PC-9 (cell line): Measurements from ENCODE around the gene IRS2. TPM values are rescaled to one million over a fixed set of nuclear protein-coding genes. Genes with fewer than 3 reads are reported as not detected.

Experiments used
- BruUV-seq: library from RNA; stranded (reverse); fragments of 400-500 nt; replicated peaks from 2 replicates; lab custom pipeline; 2021; lab: Mats Ljungman, UMichigan
- CTCF ChIA-PET: fragments of 300-600 bp; sonication (Branson Sonifier 250); formaldehyde crosslinking; loops from one replicate; lab custom pipeline; 2022; ENCODE audit warnings: antibody characterized with exemption; lab: Charles Lee
- POLR2A ChIA-PET: fragments of 300-600 bp; sonication (Branson Sonifier 250); formaldehyde crosslinking; loops from one replicate; lab custom pipeline; 2022; ENCODE audit warnings: antibody characterized with exemption; ENCODE audit not compliant: unreplicated experiment; lab: Charles Lee
- DNase-seq, 2 experiments: peaks; one replicate each; pipeline versions ENCODE4 v3.0.0 to v3.0.0-alpha.2; 2015 to 2022; ENCODE audit warnings: mixed read lengths in 1 of 2
- H2AFZ ChIP-seq: fragments of 200-600 bp; sonication (generic); 2 replicates; pipeline ENCODE4 v1.8.1; 2017; ENCODE audit warnings: antibody characterized with exemption
- H3F3A ChIP-seq: fragments of 200-600 bp; sonication (generic); 2 replicates; pipeline ENCODE4 v1.8.1; 2017; ENCODE audit warnings: antibody characterized with exemption, mild to moderate bottlenecking, low read depth; ENCODE audit not compliant: insufficient read depth
- H3K27ac ChIP-seq: fragments of 200-600 bp; sonication (generic); 2 replicates; pipeline ENCODE4 v1.6.1; 2016; ENCODE audit warnings: mixed run types
- H3K27me3 ChIP-seq: fragments of 200-600 bp; sonication (generic); 2 replicates; pipeline ENCODE4 v1.6.1; 2016; ENCODE audit warnings: low read depth, mixed run types; ENCODE audit not compliant: insufficient read depth
- H3K36me3 ChIP-seq: fragments of 200-600 bp; sonication (generic); 2 replicates; pipeline ENCODE4 v1.6.1; 2016; ENCODE audit warnings: low read depth, mixed run types
- H3K4me1 ChIP-seq: fragments of 200-600 bp; sonication (generic); replicated peaks from 2 replicates; pipeline ENCODE4 v1.6.1; 2016; ENCODE audit warnings: mixed run types; ENCODE audit not compliant: insufficient read depth
- H3K4me2 ChIP-seq: fragments of 200-600 bp; sonication (generic); 2 replicates; pipeline ENCODE4 v1.6.1; 2017; ENCODE audit warnings: mixed run types
- H3K4me3 ChIP-seq: fragments of 200-600 bp; sonication (generic); 2 replicates; pipeline ENCODE4 v1.6.1; 2016; ENCODE audit warnings: mixed run types
- H3K79me2 ChIP-seq: fragments of 200-600 bp; sonication (generic); 2 replicates; pipeline ENCODE4 v1.6.1; 2017; ENCODE audit warnings: low read depth, mixed run types
- H3K9me2 ChIP-seq: fragments of 200-600 bp; sonication (generic); 2 replicates; pipeline ENCODE4 v1.8.1; 2017; ENCODE audit warnings: mild to moderate bottlenecking; ENCODE audit not compliant: insufficient read depth
- H3K9me3 ChIP-seq: fragments of 200-600 bp; sonication (generic); 2 replicates; pipeline ENCODE4 v1.8.1; 2016; ENCODE audit warnings: low read depth; ENCODE audit not compliant: insufficient read depth
- H4K20me1 ChIP-seq: fragments of 200-600 bp; sonication (generic); 2 replicates; pipeline ENCODE4 v1.8.1; 2017; ENCODE audit not compliant: insufficient read depth
- EZH2 ChIP-seq: fragments of 200-600 bp; sonication (generic); IDR thresholded peaks from 2 replicates; pipeline ENCODE4 v1.8.0; 2017; ENCODE audit warnings: antibody characterized with exemption, low read depth
- intact Hi-C: fragments of 100-400 bp; cut with micrococcal nuclease; formaldehyde crosslinking; loops from one replicate; pipeline ENCODE4 v1.10.0; 2022; ENCODE audit not compliant: unreplicated experiment
- total RNA-seq: library from RNA; stranded (reverse); gene quantifications from 2 replicates; pipeline ENCODE4 v1.2.3, GENCODE V29; 2021
- TF ChIP-seq, protein P1 (sequence below): fragments of 200-600 bp; sonication (generic); conservative IDR thresholded peaks from 2 replicates; pipeline ENCODE4 v1.6.1; 2017; ENCODE audit warnings: mixed run types, antibody characterized with exemption, mild to moderate bottlenecking, moderate library complexity

The IRS2 gene
- total RNA-seq, 1 experiment from 2014 or later = 31.3 TPM

DNA sequence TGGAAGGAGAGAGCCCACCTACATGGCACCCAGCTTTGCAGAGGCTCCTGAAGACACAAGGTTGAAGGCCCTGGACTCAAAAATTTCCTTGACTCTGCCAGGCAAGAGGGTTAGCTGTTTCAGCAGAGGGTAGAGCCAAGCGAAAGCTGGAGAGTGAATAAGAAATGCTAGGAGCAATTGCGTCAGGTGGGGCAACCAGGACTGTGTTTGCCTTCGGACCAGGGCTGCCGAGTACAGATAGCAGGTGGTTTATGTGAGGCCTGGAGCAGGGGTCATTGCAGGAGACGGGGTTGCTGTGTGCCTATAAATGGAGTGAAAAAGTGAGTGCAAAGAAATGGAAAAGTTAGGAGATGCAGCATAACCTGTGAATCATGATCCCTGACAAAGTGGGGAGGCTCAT lies 59.1 kb downstream of the IRS2 start:
- H3K27me3 ChIP-seq = no peaks in the 10 kb centered on the region
- no peak overlapping the region for H3K27ac ChIP-seq
- intact Hi-C loops = no loop called here
- no peak for TF ChIP-seq EZH2
- TF ChIP-seq, protein P1, sequence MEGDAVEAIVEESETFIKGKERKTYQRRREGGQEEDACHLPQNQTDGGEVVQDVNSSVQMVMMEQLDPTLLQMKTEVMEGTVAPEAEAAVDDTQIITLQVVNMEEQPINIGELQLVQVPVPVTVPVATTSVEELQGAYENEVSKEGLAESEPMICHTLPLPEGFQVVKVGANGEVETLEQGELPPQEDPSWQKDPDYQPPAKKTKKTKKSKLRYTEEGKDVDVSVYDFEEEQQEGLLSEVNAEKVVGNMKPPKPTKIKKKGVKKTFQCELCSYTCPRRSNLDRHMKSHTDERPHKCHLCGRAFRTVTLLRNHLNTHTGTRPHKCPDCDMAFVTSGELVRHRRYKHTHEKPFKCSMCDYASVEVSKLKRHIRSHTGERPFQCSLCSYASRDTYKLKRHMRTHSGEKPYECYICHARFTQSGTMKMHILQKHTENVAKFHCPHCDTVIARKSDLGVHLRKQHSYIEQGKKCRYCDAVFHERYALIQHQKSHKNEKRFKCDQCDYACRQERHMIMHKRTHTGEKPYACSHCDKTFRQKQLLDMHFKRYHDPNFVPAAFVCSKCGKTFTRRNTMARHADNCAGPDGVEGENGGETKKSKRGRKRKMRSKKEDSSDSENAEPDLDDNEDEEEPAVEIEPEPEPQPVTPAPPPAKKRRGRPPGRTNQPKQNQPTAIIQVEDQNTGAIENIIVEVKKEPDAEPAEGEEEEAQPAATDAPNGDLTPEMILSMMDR = no peak
- no TSS peak for BruUV-seq
- H2AFZ ChIP-seq = no peak overlapping the region
- H3K4me2 ChIP-seq = no peak overlapping the region
- H3K9me3 ChIP-seq = 0 out of 2 replicates have a peak, but pooled peaks cover 3% of the 10 kb centered on the region
- no peaks in the 10 kb centered on the region for H3K79me2 ChIP-seq
- no peak overlapping the region for H3K4me3 ChIP-seq
- POLR2A ChIA-PET = interaction anchor here (0.5 kb wide), 1 partner anchor 491 kb away, joined by 3 read pairs; no protein-coding TSS in a partner anchor
- no peaks in the 10 kb centered on the region for H3K4me1 ChIP-seq
- no peaks in the 10 kb centered on the region for H3K36me3 ChIP-seq
- CTCF ChIA-PET = interaction anchor here (0.6 kb wide), 1 partner anchor 22 kb away, joined by 5 read pairs; no protein-coding TSS in a partner anchor
- no peaks in the 10 kb centered on the region for H3F3A ChIP-seq
- H4K20me1 ChIP-seq = no peaks in the 10 kb centered on the region
- no peak for DNase-seq
- no peaks in the 10 kb centered on the region for H3K9me2 ChIP-seq

DNA sequence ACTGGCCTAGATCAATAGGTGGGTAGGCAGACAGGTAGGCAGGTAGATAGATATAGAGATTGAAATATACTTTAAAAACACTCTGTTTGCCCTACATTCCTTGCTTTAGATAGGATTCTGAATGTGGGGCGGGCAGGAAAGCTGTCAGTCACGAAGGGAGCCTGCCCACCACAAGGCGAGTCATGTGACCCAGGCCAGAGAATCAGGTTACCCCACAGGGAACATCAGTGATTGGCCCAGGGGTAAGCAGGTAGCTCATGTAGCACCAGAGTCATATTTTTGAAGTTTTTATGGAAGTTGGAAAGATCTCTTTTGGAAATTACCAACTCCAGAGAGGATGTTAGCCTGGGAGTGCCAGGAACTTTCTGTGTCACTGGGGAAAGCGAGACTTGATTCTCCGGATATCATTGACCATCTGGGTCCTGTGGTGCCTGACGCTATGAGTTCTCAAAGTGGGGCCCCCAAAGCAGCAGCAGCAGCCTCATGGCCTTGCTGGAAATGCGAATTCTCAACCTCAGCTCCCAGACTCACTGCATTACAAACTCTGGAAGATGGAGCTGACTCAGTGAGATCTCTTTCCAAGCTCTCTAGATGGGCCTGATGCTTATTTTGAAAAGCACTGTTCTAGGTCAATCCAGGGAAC lies 60.3 kb downstream of the IRS2 start:
- no peaks in the 10 kb centered on the region for H3K9me2 ChIP-seq
- H3K4me3 ChIP-seq = no peak overlapping the region
- H3K36me3 ChIP-seq = no peaks in the 10 kb centered on the region
- intact Hi-C loops = no loop called here
- DNase-seq = no peak
- H3F3A ChIP-seq = no peaks in the 10 kb centered on the region
- no peaks in the 10 kb centered on the region for H3K27me3 ChIP-seq
- no peaks in the 10 kb centered on the region for H4K20me1 ChIP-seq
- no peak overlapping the region for H3K27ac ChIP-seq
- H3K79me2 ChIP-seq = no peaks in the 10 kb centered on the region
- no peaks in the 10 kb centered on the region for H3K4me1 ChIP-seq
- no TSS peak for BruUV-seq
- no peak overlapping the region for H2AFZ ChIP-seq
- POLR2A ChIA-PET = no interaction called here
- no peak overlapping the region for H3K4me2 ChIP-seq
- H3K9me3 ChIP-seq = 0 out of 2 replicates have a peak, but pooled peaks cover 3% of the 10 kb centered on the region
- CTCF ChIA-PET = no interaction called here
- TF ChIP-seq, protein P1 = no peak
- TF ChIP-seq EZH2 = no peak

DNA sequence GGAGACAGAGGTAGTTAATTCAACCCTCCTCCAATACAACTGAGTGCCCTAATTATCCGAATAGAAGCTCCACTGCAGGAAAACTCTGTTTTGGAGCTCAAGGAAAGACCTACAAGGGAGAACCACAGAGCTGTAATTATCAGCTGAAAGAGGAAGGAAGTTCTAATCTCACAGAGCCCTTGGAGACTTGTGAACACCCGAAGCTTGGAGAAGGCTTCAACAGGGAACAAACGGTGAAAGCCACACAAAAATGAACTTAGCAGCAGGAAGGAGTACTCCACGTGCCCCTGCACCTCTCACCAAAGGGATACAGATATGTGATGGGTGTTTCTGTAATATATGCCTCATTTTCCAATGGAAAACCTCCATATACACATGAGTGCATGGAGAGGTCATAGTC lies 61.1 kb downstream of the IRS2 start:
- no TSS peak for BruUV-seq
- H3K79me2 ChIP-seq = no peaks in the 10 kb centered on the region
- DNase-seq = no peak
- no peaks in the 10 kb centered on the region for H3K27me3 ChIP-seq
- POLR2A ChIA-PET = no interaction called here
- CTCF ChIA-PET = no interaction called here
- H3K4me1 ChIP-seq = no peaks in the 10 kb centered on the region
- intact Hi-C loops = no loop called here
- H4K20me1 ChIP-seq = no peaks in the 10 kb centered on the region
- H3K9me2 ChIP-seq = no peaks in the 10 kb centered on the region
- no peak overlapping the region for H3K4me3 ChIP-seq
- no peaks in the 10 kb centered on the region for H3F3A ChIP-seq
- no peak overlapping the region for H2AFZ ChIP-seq
- H3K36me3 ChIP-seq = no peaks in the 10 kb centered on the region
- TF ChIP-seq EZH2 = no peak
- TF ChIP-seq, protein P1 = no peak
- H3K9me3 ChIP-seq = 0 out of 2 replicates have a peak, but pooled peaks cover 3% of the 10 kb centered on the region
- no peak overlapping the region for H3K27ac ChIP-seq
- no peak overlapping the region for H3K4me2 ChIP-seq
